D721Med (cell line): Measurements from ENCODE around the gene TPRA1.

Experiments used
- DNase-seq: peaks from one replicate; pipeline ENCODE4 v3.0.0; 2011; ENCODE audit warnings: low spot score; ENCODE audit not compliant: insufficient read length
- FAIRE-seq: peaks from 2 replicates; lab custom pipeline; 2011; peaks lifted over from hg19 to GRCh38; lab: Jason Lieb, UNC
- TF ChIP-seq, protein P1 (sequence below): IDR thresholded peaks from 2 replicates; pipeline ENCODE4 v1.5.1; 2012; ENCODE audit warnings: mild to moderate bottlenecking, control low read depth; ENCODE audit not compliant: insufficient read depth; ENCODE audit errors: missing control alignments

The TPRA1 gene

DNA sequence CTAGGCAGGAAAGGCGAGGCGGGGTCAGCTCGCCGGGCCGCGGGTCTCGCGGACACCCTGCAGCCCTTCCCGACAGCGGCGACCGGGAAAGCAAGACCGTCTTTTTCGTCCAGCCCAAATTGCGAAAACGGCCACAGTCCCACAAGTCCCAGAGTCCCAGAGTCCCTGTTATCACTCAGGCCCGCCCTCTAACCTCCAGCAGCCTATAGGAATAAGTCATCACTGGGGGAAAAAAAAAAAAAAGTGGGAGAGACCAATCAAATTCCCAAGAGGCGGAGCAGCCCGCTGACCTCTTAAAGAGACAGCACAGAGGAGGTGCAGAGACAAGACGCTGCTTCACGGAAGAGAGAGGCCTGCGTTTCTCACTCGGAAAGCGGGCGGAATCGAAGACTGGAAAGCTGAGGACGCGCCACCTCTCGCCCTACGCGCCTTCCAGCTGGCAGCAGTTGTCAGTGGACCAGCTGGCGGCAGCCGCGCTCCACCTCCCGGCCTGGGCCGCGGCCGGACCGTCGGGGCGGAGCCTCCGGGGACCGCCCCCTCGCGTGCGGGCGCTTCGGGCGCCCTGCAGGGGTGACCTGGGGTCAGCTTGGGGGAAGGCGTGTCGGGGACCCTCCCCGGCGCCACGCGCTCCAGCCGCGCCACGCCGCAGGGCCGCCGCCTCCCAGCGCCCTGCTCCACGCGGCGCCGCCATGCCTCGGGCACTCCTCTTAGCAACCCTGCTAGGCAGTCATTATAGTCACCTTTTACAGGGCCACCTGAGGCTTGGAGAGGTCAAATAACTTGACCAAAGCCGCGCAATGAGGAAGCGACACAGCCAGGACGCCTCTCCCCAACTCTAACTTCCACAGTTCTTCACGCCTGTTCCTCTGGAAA, at the start of gene TPRA1:
Gene TPRA1 (minus strand): TSS at position 141 of the 873 bp plus-strand sequence. CDS start 10,587 bp downstream, outside the sequence.
- DNase-seq: peak; percentile 97
- TF ChIP-seq, protein P1, sequence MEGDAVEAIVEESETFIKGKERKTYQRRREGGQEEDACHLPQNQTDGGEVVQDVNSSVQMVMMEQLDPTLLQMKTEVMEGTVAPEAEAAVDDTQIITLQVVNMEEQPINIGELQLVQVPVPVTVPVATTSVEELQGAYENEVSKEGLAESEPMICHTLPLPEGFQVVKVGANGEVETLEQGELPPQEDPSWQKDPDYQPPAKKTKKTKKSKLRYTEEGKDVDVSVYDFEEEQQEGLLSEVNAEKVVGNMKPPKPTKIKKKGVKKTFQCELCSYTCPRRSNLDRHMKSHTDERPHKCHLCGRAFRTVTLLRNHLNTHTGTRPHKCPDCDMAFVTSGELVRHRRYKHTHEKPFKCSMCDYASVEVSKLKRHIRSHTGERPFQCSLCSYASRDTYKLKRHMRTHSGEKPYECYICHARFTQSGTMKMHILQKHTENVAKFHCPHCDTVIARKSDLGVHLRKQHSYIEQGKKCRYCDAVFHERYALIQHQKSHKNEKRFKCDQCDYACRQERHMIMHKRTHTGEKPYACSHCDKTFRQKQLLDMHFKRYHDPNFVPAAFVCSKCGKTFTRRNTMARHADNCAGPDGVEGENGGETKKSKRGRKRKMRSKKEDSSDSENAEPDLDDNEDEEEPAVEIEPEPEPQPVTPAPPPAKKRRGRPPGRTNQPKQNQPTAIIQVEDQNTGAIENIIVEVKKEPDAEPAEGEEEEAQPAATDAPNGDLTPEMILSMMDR: peak; percentile 32
- FAIRE-seq: no peak

DNA sequence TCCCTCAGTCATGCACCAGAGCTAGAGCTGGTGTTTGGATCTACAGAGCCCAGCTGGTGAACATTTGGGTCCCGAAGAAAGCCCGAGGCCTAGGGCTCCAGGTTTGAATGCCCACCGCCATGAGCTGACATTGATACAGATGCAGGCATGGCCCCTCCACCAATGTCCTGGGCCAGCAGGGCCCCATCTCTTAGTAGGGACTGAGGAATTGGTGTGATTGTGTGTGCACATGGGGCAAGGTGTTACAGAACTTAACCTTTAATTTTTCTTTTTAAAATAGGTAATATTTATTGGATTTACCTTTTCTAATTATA, 49.5 kb upstream of the TPRA1 start:
- TF ChIP-seq, protein P1: no peak
- FAIRE-seq (no peak), DNase-seq (no peak)

DNA sequence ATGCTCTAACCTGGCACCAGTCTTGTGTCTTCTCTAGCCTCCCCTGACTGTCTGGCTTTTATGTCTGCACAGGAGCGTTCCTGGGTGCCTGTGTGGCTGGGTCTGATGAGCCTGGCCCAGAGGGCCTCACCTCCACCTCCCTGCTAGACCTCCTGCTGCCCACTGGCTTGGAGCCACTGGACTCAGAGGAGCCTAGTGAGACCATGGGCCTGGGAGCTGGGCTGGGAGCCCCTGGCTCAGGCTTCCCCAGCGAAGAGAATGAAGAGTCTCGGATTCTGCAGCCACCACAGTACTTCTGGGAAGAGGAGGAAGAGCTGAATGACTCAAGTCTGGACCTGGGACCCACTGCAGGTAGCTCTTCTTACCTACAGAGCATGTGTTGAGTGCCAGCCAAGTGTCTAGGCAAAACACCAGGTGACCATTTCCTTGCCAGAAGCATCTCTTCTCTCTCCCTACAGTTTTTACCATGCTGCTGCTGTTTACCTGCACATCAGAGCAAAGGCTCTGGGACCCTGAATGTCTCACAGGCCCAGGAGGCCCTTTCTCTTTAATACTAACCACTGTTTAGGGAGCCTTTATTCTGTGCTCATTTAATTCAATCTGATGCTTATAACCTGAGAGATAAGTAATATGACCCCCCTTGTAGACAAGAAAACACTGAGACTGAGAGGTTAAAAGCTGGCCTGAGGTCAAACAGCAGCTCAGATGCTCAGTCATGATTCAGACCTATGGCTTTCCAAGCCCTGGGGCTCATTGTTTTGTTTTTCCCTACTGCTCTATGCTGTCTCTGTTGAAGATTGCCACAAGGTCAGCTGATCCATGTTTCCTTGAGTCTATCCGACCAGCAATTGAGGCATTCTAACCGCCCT, 48.9 kb upstream of the TPRA1 start:
- FAIRE-seq: no peak
- no peak for DNase-seq
- TF ChIP-seq, protein P1: no peak

DNA sequence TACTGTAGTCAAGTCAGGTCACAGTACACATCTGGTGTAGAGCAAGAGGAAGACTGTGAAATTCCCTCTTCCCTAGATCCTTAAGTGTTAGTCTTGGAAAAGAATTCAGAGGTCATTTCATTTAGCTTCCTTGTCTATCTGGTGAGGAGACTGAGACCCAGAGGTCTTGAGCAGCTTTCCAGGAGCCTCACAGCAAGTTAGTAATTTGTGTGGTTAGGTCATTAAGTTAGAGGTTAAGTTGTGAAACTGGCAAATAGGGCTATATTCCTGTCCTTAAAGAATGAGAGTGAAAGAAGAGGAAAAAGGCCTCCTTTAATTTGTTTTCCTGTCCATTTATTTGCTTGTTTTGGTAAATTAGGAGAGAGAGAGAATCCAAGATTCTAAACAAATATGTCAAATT, 47.4 kb upstream of the TPRA1 start:
- TF ChIP-seq, protein P1: no peak
- FAIRE-seq (no peak), DNase-seq (no peak)

DNA sequence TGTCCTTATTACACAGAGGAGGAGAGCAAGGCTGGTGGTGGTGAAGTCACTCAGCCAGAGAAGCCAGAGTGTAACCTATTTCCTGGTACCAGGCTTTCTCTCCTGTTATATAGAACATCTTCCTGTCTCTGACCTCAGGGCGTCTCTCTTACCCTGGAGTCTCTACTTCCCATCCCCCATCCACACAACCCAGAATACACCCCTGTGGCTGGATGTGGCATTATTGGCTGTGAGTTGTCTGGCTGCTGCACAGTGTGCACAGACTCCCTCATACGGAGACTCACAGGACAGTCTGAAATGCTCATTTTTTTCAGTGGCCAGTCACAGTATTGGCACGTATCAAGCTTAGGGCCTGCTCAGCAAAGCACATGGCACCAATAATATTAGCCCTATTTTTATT, 47.0 kb upstream of the TPRA1 start:
- FAIRE-seq: no peak

DNA sequence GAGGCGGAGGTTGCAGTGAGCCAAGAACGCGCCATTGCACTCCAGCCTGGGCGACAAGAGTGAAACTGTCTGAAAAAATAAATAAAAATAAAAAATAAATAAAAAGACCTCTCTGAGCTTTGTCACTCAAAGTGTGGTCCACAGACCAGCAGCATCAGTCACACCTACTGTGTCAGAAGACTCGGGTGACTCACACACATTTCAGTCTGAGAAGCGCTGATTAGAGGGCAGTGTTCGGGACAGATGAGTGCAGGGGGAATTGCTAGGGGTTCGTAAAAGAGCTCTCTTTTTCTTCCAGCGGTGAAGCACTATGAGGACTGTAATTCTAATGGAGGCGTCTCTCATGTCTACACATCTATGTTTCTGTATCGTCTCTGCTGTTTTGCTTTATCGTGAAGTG, 44.1 kb upstream of the TPRA1 start:
- TF ChIP-seq, protein P1: no peak
- DNase-seq (no peak), FAIRE-seq (no peak)

More for the DNA sequence above, 47.0 kb upstream of the TPRA1 start:
- TF ChIP-seq, protein P1: no peak
- no peak for DNase-seq
